DMS79 (cell line): ENCODE results near the gene METTL24.

ENCODE experiments used
- DNase-seq: peaks from one replicate; lab custom pipeline; 2025; lab: John Stamatoyannopoulos, UW

METTL24 gene

DNA sequence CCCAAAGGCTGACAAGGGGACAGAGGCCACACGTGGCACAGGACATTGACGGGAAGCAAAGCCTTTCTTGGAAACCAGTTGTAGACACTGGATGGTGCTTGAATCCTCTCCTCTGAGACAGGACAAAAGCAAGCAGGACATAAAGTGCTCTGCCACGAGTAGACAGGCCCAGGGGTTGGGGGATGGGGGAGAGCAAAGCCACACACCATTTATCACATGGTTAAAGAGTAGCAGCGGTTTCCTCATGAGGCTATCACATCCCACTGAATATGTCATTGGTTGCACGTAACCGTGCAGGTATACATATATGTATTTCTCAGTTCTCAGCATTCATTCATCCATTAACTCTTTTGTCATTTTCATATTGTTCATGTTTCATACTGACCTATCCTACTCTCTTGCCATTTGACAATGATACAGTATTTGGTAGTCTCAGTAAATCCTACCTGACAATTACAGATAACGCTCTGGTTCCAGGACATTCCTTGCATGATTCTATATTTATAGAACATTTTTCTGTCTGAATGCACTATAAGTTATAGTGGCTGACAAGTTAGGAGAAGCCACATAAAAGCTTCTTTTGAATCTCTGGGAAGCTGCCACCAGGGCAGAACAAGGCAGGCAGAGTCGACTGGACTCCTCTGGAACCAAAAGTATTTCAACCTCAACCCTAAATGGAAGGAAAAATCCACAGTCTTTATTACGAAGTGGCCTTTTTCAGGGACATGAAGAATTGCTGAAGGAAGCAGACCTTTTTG is 23.5 kb downstream of the METTL24 start:
- no peak for DNase-seq

DNA sequence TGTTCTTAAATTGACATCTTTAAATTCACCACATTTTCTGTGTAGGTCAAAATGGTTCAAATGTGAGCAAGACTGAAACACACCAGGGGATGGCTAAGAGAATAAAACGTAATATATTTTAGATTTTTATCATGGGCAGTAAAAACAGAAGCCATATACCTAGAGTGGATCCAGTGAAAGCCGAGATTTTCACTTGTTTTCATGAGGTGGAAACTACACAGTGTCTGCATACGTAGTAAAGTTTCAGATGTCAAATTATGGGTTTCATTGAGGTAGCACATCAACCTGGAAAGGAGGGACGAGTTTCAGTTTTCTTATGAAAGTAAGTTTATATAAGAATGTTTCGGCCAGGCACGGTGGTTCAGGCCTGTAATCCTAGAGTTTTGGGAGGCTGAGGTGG is 25.9 kb downstream of the METTL24 start:
- no peak for DNase-seq

DNA sequence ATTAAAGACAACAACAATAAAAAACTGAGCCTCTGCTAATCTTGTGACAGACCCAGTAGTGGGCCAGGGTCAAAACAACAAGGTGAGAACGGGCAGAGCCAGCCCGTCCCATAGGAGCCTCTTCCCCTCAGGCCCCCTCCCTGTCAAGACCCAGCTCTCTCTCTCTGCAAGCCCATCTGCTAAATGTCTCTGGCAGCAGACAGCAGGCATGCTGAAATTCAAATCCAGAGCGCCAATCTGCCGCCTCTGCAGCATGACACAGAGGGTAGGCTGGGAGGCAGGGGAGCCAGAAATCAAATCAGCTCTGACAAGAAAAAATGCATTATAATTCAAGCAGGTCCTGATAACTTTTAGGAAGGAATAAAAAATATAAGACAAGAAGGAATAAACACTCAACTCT is 26.3 kb downstream of the METTL24 start:
- DNase-seq: no peak

DNA sequence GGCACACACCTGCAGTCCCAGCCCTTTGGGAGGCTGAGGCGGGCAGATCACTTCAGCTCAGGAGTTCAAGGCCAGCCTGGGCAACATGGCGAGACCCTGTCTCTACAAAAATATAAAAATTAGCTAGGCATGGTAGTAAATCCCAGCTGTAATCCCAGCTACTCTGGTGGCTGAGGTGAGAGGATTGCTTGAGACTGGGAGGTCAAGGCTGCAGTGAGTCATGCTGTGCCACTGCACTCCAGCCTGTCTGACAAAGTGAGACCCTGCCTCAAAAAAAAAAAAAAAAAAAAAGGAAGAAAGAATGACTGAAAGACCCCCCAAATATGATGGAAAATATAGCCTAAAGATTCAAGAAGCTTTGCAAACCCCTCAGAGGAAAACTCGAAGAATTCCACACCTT is 26.8 kb downstream of the METTL24 start:
- DNase-seq: no peak

DNA sequence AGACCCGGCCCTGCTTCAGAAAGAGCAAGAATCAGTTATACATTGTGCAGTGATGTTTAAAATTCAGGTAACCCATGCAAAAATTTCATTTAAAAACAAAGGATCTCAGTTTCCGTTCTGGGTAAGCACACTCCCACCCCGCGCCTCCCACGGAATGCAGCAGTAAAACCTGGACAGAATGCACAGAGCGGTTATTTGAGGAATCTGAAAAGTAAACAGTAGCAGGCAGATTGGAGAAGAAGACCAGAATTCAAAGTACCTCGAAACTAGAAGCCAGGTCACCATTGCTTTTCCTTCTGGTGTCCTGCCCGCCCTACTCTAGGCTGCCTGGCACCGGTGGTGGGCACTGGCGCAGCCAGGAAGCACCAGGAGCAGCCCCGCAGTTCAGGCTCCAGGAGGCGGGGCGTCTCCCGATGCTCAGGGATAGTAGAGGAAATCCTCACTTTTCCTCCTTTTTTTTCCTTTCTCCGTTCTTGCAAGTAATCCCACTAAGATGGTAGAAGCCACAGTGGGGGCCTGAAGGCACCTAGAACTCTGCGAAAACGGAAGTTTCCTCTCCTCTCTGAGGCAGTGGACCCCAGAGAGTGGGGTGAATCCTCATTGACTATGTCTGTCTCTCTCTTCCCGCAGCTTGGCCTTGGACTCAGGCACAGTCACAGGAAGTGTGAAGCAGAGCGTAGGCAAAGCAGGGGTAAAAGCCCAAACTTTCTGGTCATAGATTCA is 28.3 kb downstream of the METTL24 start:
- no peak for DNase-seq

DNA sequence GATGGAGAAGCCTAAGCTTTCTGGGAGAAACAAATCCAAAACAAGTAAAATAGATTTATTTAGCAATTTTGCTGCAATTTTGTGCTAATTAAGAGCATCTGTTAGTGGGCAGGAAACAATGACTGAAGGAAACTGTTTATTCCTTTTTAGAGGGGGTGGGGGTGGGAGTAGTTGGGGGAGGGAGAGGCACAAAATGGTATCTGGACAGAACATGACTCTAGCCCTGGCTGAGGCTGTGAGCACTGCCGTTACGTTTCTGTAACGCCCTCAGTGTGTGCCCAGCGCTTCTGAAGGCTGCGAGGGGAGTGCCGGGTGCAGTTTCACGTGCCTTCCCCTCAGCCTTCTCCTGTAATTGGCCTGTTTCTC is 28.8 kb downstream of the METTL24 start:
- DNase-seq: no peak

DNA sequence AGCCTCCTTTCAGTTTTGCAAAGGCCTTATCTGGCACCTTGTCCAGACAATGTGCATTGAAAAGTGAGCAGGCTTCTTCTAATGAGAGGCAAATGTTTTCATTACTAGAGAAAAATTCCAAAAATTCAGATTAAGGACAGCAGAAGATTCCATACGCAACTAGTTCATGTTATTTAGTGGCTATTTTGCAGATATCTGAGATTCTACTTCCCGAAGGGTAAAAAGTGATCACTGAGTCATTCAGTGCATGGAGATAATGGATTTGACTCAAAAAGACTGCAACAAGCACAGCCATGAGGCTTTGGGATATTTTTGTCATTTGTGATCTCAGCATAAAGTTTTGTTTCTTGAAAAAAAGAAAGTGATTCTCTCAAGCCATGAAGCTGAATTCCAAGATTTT is 29.9 kb downstream of the METTL24 start:
- no peak for DNase-seq

DNA sequence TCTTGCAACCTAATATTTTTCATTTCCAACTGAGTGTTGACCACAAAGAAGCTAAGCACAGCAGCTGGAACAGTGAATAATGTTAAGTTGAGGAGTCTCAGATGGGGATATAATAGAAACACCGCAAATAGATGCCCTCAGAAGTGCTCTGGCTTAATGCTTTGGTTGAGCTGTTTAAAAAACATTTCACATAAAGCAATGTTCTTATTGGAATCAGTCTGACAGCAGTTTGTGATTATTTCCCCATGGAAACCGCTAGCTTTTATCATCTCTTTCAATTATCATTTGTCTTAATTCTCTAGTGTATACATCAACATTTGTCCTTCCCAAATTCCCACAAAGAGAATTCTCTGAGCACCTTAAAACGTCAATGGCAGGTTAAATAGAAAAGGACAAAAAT is 30.8 kb downstream of the METTL24 start:
- peak; percentile 18 for DNase-seq

DNA sequence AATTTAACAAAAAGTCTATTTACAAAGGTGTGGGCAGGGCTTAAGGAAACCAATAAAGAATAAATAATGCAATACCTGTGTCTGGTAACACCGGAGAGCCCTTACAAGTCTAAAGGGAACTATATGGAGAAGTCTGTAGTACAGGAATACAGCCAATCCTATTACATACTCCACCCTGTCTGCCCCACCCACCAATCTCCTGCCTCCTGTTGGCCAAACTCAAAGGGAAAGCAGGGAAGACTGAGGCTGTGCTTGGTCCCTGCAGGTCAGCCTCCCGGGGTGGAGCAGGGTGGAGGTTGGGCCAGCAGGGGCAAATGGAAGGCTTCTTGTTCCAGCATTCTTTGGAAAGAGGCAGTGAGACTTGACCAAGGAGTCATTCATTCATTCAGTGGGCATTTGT is 31.5 kb downstream of the METTL24 start:
- no peak for DNase-seq

DNA sequence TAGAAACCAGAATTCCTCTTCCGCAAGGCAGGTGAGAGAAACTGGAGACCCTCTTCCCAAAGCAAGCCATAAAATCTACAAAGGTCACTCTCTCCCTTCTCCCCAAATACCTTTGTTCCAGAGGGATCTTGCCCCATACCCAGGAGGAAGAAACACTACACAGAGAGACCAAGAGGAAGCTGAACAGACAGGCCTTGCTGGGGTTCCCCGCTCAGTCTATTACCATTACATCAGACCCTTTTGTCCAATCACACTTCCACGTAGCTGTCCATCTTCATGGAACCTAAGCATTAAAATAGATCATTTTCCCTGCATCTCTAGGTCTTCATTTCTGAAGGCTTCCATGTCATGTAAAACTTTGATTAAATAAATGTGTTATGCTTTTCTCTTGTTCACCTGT is 32.1 kb downstream of the METTL24 start:
- no peak for DNase-seq

DNA sequence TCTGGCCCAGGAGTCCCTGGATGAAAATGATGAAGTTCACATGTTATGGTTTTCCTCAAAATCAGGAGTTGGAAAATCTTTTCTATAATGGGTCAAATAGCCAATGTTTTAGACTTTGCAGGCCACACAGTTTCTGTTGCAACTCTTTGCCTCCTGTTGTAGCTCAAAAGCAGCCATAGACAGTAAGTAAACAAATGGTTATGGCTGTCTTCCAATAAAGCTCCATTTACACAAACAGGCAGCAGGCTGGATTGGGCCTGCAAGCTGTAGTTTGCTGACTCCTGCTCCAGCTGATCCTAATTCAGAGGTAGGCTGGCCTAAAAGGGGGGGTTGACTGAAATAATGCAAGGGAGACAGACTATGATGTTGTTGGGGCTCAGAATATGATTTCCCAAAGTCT is 33.0 kb downstream of the METTL24 start:
- peak; percentile 74 for DNase-seq

DNA sequence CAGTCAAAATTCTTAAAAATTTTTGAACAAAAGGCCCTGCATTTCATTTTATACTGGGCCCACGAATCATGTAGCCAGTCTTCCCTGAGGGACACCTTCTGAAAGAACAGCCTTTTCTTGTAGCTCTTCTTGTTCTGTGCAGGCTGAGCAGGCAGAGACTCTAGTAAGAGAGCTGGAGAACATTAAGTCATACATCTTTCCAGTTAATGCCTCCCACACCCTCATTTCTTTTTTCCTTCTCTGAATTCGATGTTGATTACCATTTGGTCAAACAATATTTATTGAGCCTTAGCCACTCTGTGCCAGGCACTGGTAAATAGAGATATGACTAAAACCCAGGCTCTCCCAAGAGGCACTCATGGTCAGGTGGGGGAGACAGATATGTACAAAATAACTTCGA is 33.6 kb downstream of the METTL24 start:
- DNase-seq: no peak

DNA sequence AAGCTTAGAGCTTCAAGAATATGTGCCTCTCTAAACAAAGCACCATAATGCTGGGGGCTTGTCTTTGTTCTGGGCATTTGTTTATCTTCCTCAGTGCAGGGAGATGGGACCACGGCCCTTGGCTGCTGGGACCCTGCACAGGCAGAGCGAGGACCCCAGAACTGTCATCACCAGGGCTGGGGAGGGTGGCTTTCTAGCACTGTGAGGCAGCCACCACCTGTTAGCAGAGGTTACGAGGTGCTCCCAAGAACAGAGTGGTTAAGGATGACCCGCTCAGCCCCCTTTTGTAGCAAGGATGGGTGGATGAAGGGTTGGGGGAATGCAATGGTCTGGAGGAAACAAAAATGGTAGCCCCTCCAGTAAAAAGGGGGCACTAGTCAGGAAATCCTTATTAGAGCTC is 34.9 kb downstream of the METTL24 start:
- no peak for DNase-seq

DNA sequence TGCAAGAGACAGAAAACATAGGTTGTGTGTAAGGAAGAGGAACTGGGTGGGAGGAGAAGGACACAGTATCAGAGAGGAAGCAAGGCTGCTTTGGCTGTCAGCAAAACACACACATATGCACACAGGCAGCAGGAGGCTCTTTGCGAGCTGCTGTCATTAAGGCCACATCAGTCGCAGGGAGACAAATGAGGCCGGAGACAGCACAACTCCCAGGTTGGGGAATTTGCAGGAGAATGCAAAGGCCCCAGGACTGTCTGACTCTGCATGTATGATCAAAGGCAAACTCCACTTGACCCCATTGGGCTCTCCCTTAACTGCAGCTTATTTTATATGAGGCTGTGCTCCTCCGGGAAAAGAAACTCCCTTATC is 35.3 kb downstream of the METTL24 start:
- no peak for DNase-seq

DNA sequence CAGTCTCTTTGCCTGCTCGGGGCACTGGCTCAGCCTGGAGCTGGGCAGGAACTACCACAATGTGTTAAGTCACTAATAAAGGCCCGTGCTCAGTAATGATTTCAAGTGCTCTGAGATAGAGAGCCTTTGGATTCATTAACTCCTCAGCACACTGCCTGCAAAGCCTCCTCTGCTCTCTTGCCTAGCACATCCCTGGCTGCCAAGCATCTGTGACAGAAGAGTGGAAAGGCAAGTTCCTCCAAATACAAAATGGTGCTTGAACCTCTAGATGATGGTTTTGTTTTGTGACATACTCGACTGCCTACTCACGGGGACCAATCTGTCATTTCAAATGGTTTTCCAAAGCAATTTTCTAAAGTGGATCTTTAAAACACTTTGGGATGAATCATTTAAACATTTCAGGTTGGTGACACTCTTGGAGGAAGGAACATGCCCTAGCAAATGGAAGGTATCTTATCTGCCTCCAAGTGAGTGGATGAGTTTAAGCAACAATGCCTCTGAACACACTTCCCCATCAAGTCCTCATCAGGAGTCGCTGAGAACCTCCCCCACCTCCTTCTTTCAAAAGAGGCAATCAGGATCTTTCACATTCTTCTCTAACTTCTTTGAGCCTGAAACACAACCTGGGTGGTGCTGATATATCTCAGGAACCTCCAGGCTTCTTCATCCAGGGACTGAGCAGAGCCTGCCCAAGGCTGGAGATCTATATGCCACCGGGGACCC is 35.8 kb downstream of the METTL24 start:
- DNase-seq: peak; percentile 79

DNA sequence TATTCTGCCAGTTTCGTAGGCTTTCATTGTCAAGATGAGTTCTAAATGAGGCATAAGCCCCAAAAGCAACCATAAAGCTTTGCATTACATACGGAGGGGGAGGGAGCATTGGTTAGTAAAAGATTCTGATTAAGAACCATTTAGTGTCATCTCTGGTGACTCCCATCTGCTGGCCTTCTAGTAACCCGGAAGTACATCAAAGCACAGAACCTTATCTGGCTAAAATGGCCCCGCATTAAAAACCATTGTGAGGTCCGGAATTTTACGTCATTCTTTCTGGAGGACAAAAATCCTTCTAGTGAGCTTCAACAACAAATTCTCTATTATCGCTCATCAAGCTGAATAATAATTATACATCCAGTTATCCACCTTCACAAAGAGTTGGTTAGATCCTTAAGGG is 37.8 kb downstream of the METTL24 start:
- DNase-seq: no peak

DNA sequence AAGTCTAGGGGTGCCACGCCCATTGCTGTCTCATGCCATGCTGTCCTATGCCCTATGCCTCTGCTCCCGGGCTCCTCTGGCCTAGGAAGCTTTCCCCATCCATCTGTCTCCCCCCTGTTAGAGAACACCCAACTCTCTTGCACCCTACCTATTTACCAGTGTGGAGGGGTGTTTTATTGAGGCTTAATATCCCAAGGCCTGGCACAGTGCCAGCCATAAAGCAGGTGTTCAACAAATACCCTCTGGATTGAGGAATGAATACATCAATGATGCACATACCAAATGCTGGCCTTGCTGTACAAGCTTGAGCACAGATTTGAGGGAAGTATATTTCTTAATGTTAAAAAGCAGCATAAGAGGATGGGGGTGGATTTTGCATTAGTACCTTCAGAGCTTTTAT is 38.3 kb downstream of the METTL24 start:
- DNase-seq: no peak

DNA sequence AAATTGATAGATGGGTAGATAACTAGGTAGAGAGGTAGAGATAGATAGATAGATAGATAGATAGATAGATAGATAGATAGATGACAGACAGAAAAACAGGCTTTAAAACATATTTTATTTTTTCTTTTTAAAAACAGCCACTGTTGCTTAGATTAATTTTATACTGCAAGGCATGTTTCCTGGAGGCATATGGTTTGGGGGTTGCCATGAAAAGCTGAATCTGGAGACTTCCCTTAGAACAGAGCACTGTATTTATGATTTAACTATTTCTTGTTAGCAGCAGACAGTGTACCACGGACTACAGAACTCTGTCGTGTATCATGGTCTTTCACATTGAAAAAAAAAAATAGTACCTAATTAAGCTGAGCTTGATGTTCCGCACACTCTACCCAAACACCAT is 38.8 kb downstream of the METTL24 start:
- no peak for DNase-seq

DNA sequence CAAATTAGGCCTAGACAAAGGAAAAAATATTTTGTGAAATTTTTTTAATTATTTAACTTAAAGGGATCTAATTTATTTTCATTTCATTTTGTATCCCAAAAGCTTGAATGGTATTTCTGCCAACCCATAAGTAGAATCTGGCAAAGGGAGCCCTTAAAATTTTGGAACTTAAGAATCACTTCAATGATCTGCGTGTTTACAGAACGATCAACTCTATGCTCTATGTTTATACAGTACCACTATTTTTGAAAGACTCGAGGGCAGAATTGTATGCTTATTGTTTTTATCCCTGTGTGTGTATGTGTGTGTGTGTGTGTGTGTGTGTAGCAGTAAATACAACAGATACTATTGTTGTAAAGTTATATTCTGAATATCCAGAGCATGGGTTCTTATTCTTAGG is 39.2 kb downstream of the METTL24 start:
- no peak for DNase-seq

DNA sequence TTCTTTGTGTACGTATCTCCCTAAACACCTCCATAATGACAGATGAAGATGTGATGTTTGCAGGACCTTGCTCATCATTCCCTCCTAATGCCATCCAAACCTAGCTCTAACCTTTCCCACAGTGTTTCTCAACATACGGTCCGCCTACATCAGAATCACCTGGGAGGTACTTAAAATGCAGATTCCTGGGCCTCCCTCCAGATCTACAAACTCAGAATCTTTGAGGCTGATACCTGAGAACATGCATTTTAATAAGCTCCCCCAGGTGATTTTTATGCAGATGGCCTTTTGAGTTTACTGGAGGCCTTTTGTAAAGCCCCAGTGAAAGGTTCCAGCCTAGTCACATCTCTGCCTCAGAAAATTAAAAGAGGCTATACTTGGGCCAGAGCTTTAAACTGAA is 40.5 kb downstream of the METTL24 start:
- DNase-seq: no peak

DNA sequence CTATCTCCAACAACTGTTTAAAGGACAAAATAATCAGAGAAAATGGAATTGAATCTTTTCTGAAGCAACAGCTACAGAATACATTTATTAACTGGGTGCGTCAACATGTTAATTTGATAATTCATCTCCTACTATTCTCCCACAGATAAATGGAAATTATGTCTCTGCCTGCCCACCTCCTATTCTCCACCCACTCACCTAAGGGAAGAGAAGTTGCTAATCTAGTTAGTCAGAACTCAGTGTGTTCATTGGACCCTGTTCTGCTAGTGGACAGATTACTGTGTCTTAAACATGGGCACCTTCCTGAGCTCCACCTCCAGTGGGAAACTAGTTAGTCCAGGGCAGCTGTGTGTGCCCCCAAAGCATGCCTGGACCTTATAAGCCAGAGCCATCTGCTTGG is 41.0 kb downstream of the METTL24 start:
- no peak for DNase-seq

DNA sequence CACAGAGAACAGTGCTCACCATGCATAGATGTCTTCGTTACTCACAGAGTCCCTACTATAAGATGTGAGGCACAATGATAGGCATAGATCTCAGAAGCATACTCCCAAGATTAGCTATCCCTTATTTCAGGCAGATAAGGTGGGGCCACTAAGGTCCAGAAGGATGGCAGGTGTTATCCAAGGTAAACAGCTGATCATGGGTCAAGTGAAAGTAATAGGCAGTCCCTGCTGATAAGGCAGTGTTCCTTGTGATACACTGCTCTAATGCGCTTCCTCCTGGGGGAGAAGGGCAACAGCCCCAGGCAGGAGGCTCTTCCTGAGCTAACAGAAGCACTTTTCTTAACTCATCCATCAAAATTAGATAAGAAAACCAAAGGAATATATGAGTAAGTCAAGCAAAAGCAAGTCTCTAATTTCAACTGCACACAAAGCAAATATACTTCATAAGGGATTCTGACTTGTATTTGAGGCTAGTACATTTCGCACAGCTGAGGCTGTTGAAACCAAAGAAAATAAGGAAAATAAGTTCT is 42.2 kb downstream of the METTL24 start:
- no peak for DNase-seq

DNA sequence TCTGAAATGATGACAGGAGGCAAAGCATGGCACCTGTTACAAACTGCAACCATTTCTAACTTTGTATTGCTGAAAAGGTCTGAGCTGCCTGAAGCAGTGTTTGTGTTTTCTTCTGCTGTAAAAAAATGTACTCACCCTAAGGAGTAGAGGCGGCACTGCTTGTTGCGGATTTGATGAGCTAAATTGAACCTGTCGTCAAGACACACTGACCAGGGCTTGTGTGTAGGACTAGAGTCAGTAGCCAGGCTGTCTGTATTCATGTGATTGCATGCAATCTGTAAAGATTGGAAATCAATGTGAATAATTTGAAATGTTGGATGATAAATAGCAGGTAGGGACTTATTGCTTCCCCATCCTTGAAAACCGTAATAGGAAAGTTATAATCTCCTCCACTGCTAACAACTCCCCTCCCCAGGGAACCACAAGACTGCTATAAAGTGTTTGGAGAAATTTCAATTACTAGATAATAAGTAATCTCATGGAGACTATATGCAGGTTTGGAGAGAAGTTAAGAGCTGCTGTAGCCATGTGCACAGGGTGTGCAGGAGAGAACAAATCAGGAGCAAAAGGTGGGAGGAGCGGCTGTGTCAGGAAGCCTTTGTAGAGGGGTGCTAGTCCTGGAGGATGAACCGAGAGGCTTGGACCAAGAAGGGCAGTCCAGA is 42.8 kb downstream of the METTL24 start:
- no peak for DNase-seq
